ENCODE results near the gene AWAT2.
A peak's percentile ranks its signal among the peaks of the same experiment; 100 is the strongest.

AWAT2 gene

GRCh38 chrX:70054391-70054790 lies 4.7 kb upstream of the AWAT2 start:
- DNase-seq (ENCODE audit: low read depth in 2 of 2), result no peak
- no peak for TF ChIP-seq CTCF (IDR thresholded peaks at IDR 0.05; ENCODE audit: low read depth, low read length)
- H3K4me3 ChIP-seq (replicated peaks in 1 of 2; ENCODE audit: low read depth in 2 of 2, low read length in 2 of 2), result no peak overlapping the region

- no peak for TF ChIP-seq CTCF (IDR thresholded peaks at IDR 0.05; ENCODE audit: low read depth, low read length)
- no peak overlapping the region for H3K4me3 ChIP-seq (replicated peaks in 1 of 2; ENCODE audit: low read depth in 2 of 2, low read length in 2 of 2)
- DNase-seq (ENCODE audit: low read depth in 2 of 2), result no peak
Observed at GRCh38 chrX:70052895-70053615, 3.3 kb upstream of the AWAT2 start.

DNA sequence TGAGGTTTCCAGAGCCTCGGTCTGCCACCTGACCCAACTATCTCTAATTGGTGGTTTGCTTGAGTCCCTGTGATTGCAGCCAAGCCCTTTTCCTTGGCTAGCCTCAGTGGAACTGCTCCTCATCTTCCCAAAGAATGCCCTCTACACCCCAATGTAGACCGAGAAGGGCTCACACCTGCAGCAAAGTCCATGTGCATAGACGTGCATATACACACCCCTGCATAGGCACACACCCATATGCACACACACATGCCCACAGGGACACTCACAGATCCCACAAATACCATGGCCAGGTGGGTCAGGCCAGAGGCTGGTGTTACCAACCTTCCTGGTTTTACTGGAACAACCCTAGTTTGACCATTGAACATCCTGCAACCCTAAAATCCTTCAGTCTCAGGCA lies 332 bp downstream of the AWAT2 start:
- TF ChIP-seq CTCF (IDR thresholded peaks at IDR 0.05; ENCODE audit: low read depth, low read length), result no peak
- DNase-seq (ENCODE audit: low read depth in 2 of 2), result no peak
- H3K4me3 ChIP-seq (replicated peaks in 1 of 2; ENCODE audit: low read depth in 2 of 2, low read length in 2 of 2), result no peak overlapping the region

DNA sequence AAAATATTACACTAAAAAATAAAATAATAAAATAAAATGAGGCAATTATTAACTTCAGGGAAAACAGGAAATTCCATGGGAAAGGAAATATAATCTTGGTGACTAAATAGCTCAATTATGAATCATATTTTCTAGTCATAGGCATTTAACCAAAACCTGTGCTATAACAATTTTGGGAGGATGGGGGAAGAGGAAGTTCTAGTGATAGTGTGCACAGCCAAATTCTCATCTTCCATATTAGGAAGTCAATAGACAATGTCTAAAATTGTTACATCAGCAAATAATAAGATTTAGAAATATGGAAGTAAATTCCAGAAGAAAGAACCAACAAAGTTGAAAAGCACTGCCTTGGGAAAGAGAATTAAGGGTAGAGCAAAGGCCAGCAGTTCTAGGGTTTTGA lies 2.8 kb downstream of the AWAT2 start:
- peak; percentile 71 to 78 for DNase-seq (ENCODE audit: low read depth in 2 of 2)
- TF ChIP-seq CTCF (IDR thresholded peaks at IDR 0.05; ENCODE audit: low read depth, low read length), result no peak
- H3K4me3 ChIP-seq (replicated peaks in 1 of 2; ENCODE audit: low read depth in 2 of 2, low read length in 2 of 2), result no peak overlapping the region

GRCh38 chrX:70044541-70045245 lies 5.0 kb downstream of the AWAT2 start:
- TF ChIP-seq CTCF (IDR thresholded peaks at IDR 0.05; ENCODE audit: low read depth, low read length), result no peak
- DNase-seq (ENCODE audit: low read depth in 2 of 2), result peak; percentile 40 to 46
- H3K4me3 ChIP-seq (replicated peaks in 1 of 2; ENCODE audit: low read depth in 2 of 2, low read length in 2 of 2), result no peak overlapping the region

DNA sequence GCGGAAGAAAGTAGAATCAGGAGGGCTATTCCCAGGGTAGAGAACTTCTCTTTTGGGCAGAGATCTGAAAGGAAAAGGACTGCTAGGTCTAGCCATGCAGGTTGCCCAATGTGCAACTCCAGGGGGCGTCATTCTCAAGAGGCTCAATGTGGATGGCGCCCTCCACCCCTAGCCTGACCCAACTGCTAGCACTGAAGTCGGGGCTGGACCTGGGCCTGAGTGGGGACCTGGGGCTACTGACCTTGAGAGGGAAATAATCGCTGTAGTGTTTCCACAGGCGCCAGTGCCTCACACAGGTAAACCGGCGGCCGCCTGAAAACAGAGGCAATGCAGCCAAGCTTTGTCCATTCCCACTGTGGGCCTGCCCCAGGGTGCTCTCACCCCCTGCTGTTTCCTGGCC lies 6.1 kb downstream of the AWAT2 start:
- no peak for TF ChIP-seq CTCF (IDR thresholded peaks at IDR 0.05; ENCODE audit: low read depth, low read length)
- no peak for DNase-seq (ENCODE audit: low read depth in 2 of 2)
- H3K4me3 ChIP-seq (replicated peaks in 1 of 2; ENCODE audit: low read depth in 2 of 2, low read length in 2 of 2), result no peak overlapping the region
